Uterus (tissue), 4 donors: Measurements from ENCODE around the gene TWF1. TPM values are rescaled to one million over a fixed set of nuclear protein-coding genes. Genes with fewer than 3 reads are reported as not detected.
"Not testable (repeated sequence)": the region's sequence is repeated elsewhere in the genome, so short reads cannot be mapped to it uniquely, and the experiment has no call there.

Experiments used
- DNase-seq, 2 donors: peaks; one replicate each; pipeline ENCODE4 v3.0.0-alpha.2; 2019 to 2020
- H3K27ac ChIP-seq, 2 donors: fragments of 200-600 bp; sonication (generic); 1 replicate in 1 of 2; 2 replicates in 1 of 2; pipeline ENCODE4 v1.5.1; 2016 to 2018
- H3K27me3 ChIP-seq, 2 donors: fragments of 200-600 bp; sonication (generic); one replicate each; pipeline ENCODE4 v1.5.1; 2018 to 2019; ENCODE audit warnings: control low read depth in 1 of 2
- H3K36me3 ChIP-seq, 2 donors: fragments of 200-600 bp; sonication (generic); one replicate each; pipeline ENCODE4 v1.5.1; 2019; ENCODE audit warnings: control low read depth in 1 of 2
- H3K4me1 ChIP-seq, 2 donors: fragments of 200-600 bp; sonication (generic); one replicate each; pipeline ENCODE4 v1.5.1; 2018 to 2019; ENCODE audit warnings: control low read depth in 1 of 2
- H3K4me3 ChIP-seq, 2 donors: fragments of 200-600 bp; sonication (generic); 1 replicate in 1 of 2; 2 replicates in 1 of 2; pipeline ENCODE4 v1.5.1; 2018 to 2019; ENCODE audit warnings: mild to moderate bottlenecking in 1 of 2
- H3K9me3 ChIP-seq, 2 donors: fragments of 200-600 bp; sonication (generic); one replicate each; pipeline ENCODE4 v1.5.1; 2019; ENCODE audit warnings: control low read depth in 1 of 2
- CTCF ChIP-seq, 4 experiments: fragments of 200-600 bp in 2 of 4; fragments of 450-650 bp in 2 of 4; sonication (generic) in 2 of 4; IDR thresholded peaks; one replicate each; pipeline ENCODE4 v1.5.1; 2016 to 2019; ENCODE audit warnings: antibody characterized with exemption in 4 of 4, mild to moderate bottlenecking in 2 of 4, moderate library complexity in 1 of 4
- POLR2A ChIP-seq, 2 donors: fragments of 450-650 bp; IDR thresholded peaks; one replicate each; pipeline ENCODE4 v1.6.1; 2016; ENCODE audit warnings: antibody characterized with exemption in 2 of 2, mild to moderate bottlenecking in 1 of 2, moderate library complexity in 1 of 2
- intact Hi-C: fragments of 100-400 bp; cut with DNase I; formaldehyde crosslinking; loops from one replicate; pipeline ENCODE4 v1.15.1; 2023; ENCODE audit warnings: low total_unique reads
- total RNA-seq, 4 donors: library from RNA; depleted of rRNA in 3 of 4; stranded (reverse); fragments of >200 nt in 3 of 4; gene quantifications; one replicate each; pipeline versions ENCODE4 v1.1.0 to v1.2.4, GENCODE V29; 2014 to 2023
- donor health status: DM: yes; HTN: yes; CAD: no.

The TWF1 gene
- 100 to 1,000 TPM in 1 of 4 donors, 10 to 100 TPM in 3; 21.8 to 113 (median 71.4) TPM for total RNA-seq

GRCh38 chr12:43805860-43806736 is at the start of gene TWF1:
TWF1 (minus strand) TSS chr12:43806317; CDS start chr12:43806245, 72 bp downstream.
- peak within 1 kb of the TSS; percentile 96 to 97 for H3K27ac ChIP-seq
- TF ChIP-seq CTCF (IDR thresholded peaks at IDR 0.05) (peak in 3 of 4 experiments; percentile 20 to 32 (median 23)), POLR2A (IDR thresholded peaks at IDR 0.05) (peak; percentile 48 to 82)
- peak within 1 kb of the TSS; percentile 85 to 98 for H3K4me3 ChIP-seq
- peak; percentile 78 to 88 for DNase-seq
- peaks cover 0 to 6% of the 10 kb centered on the region in 2 donors for H3K4me1 ChIP-seq
- no peaks in the 10 kb centered on the region for H3K9me3 ChIP-seq
- no peaks in the 10 kb centered on the region for H3K36me3 ChIP-seq
- intact Hi-C loops = no loop called here
- no peaks in the 10 kb centered on the region for H3K27me3 ChIP-seq

GRCh38 chr12:43852744-43853143 is 46.6 kb upstream of the TWF1 start:
- Histone ChIP-seq H3K36me3 (no peaks in the 10 kb centered on the region), H3K4me3 (no peak overlapping the region), H3K4me1 (no peaks in the 10 kb centered on the region), H3K27ac (no peak overlapping the region), H3K27me3 (no peaks in the 10 kb centered on the region), H3K9me3 (no peaks in the 10 kb centered on the region)
- DNase-seq = no peak
- no peak for TF ChIP-seq CTCF (IDR thresholded peaks at IDR 0.05)
- intact Hi-C loops = no loop called here

- DNase-seq = no peak
- Histone ChIP-seq H3K9me3 (no peaks in the 10 kb centered on the region), H3K36me3 (no peaks in the 10 kb centered on the region), H3K27me3 (no peaks in the 10 kb centered on the region), H3K4me1 (no peaks in the 10 kb centered on the region), H3K4me3 (no peak overlapping the region), H3K27ac (no peak overlapping the region)
- no peak for TF ChIP-seq POLR2A (IDR thresholded peaks at IDR 0.05)
- TF ChIP-seq CTCF (IDR thresholded peaks at IDR 0.05) = no peak
- intact Hi-C loops = no loop called here
These were observed 42.7 kb upstream of the TWF1 start for GRCh38 chr12:43848786-43849185.

- no peak for TF ChIP-seq CTCF (IDR thresholded peaks at IDR 0.05)
- no peak for TF ChIP-seq POLR2A (IDR thresholded peaks at IDR 0.05)
- intact Hi-C loops = no loop called here
- H3K36me3 ChIP-seq = no peaks in the 10 kb centered on the region
- no peaks in the 10 kb centered on the region for H3K27me3 ChIP-seq
- no peak overlapping the region for H3K27ac ChIP-seq
- no peak overlapping the region for H3K4me3 ChIP-seq
- no peaks in the 10 kb centered on the region for H3K9me3 ChIP-seq
- no peaks in the 10 kb centered on the region for H3K4me1 ChIP-seq
- no peak for DNase-seq
These were observed 42.0 kb upstream of the TWF1 start for GRCh38 chr12:43848226-43848507.

GRCh38 chr12:43847425-43848225 is 41.5 kb upstream of the TWF1 start:
- intact Hi-C loops, H3K4me1 ChIP-seq, H3K9me3 ChIP-seq, H3K36me3 ChIP-seq, DNase-seq, H3K4me3 ChIP-seq, H3K27ac ChIP-seq, H3K27me3 ChIP-seq: not testable (repeated sequence)
